Activated CD4-positive, alpha-beta T cell treated with anti-CD3 and anti-CD28 coated beads, Interleukin-2, amount 50 U/mL, for 4 hours (primary cell): ENCODE data around the gene DPP6.

Experiments
- DNase-seq, 2 experiments: peaks; one replicate each; pipeline ENCODE4 v3.0.0-alpha.2; 2020

Gene DPP6

DNA sequence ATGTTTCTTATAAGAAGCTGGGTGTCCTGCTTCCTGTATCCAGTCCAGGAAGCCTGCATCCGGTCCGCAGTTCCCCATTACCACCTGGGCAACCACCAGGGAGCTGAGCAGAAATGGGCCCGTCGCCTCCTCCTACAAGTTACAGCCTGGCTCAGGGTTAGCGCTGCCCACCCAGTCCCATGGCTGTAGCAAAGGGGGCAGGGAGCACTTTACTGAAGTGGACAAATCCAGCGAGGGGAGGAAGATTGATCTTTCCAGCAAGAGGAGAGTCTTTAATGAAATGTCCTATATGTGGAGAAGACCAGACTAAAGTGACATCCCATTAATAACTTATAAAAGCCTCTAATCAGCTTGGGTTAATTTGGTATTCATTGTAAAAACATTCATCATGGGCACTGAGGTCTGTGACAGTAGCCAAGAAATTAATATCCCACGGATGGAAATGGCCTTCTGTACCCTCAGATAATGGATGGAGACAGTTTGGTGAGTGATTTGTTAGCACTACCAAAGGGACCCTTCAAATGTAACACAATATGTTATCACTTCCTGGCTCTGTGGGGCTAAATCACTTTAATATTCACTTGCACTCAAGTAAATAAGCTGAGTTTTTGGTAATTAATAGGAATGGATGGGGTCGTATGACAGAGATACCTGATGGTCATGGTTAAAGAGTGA is 627.3 kb downstream of the DPP6 start:
- no peak for DNase-seq

DNA sequence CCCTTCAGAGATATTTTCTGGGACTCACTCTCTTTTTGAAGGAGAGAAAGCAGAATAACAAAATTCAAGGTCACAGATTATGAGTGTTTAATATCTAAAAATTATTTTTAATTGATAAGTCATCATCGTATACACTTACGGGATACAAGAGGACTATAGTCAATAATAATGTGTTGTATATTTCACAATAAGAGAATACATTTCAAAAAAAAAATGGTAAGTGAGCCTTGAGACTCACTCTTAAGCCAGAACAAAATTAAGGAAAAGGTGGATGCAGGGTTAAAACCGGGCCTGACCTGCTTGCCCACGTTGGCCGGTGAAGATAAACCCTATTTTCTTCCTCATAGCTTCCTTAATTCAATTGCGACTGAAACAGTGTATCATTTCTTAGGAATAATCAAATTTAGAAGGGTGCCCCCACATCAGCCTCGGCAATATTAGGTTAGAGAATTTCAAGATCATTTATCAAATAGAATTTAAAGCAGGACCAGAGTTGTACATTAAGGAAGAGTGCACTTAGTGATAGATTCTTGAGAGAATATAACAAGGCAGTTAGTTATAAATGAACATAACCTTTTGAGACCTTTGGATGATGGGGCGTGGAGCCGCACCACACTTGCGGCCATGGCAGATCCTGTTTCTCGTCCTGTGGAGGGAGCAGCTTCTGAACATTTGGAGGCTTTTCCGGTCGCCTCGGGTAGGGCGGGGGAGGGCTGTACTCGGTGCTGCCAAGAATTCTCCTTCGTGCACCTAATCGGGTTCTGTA is 628.9 kb downstream of the DPP6 start:
- no peak for DNase-seq

DNA sequence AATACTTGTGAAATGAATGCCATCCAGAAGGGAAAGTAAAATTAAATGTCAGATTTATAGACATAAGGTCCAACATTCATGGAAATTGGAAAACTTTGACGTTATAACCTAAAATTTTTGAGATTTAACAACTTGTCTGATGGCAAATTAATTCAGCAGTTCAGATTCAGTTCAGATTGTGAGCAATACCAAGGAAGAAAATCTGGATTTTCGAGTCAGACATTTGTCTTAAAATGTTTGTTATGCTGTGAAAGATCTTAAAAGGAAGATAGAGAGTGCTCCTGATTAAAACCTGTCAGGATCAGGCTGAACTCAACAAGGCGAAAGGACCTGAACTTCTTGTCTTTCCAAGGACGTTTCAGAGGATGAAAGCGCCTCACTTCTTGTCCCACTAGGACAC is 629.8 kb downstream of the DPP6 start:
- no peak for DNase-seq

DNA sequence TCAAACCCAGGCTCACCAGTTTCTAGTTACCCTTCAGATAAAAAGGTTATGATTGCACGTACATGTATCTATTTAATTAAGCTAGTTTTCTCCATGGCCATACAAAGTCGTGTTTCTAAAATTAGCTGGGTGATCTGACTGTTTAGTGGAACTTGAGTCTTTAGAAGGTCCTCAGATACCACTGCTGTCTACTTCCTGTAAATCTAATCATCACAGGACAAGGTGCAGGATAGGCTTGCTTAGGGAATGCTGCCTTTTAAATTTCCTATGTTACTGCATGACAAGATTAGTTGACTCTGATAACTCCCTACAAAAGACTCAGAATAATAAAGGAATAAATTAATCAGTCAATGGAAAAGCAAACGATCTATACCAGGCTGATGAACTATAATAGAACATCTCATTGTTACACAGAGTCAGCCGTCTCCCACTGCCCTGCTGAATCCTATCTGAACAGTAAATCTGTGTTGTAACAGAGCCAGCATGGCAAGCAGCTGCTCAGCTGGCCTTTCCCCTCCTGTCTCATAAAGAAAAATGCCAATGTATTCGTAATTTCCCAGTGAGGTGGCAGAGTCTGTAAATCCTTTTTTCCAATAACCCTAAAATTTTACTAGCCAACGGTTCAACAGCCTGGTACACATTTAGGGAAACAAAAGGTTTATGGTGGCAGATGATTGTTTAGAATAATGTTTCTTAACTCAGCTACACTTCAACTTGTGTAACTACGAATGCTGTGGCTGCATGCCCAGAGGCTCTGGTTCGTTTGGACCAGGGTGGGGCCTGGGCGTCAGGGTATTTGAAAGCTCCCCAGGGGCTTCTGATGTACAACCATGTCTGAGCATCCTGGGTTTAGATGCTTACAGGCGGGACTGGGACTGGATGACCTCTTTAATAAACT is 632.7 kb downstream of the DPP6 start:
- no peak for DNase-seq

DNA sequence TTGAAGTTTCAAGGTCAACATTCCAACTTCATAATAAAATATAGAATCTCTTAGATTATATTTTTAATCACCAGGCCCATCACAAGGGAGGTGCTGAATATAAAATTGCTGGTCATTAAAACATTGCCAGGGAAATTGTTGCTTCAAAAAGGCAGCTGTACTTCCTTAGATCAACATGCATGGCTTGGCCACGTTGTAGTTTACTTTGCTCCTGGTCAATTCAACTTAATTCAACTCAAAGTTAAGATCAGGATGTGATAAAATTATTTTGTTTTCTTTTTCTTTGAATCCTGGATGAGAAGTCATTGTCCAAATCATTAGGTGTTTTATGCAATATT is 633.3 kb downstream of the DPP6 start:
- no peak for DNase-seq

DNA sequence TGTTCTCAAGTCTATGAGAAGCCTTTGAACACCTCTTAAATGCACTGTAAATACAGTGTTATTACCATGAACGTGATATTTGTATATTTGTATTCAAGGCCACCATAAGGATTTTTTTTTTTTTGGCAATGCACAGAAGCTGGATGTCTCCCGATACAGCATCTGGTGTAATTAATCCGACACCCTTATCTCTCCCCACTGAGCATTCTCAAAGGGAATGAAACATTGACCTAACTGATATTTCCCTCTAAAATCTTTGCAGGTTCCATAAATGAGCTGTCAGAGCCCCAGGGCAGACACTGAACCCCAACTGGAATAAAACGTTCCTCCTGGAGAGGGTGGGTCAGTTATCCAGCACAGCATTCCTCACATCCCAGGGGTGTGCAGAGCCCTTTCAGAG is 634.1 kb downstream of the DPP6 start:
- no peak for DNase-seq

DNA sequence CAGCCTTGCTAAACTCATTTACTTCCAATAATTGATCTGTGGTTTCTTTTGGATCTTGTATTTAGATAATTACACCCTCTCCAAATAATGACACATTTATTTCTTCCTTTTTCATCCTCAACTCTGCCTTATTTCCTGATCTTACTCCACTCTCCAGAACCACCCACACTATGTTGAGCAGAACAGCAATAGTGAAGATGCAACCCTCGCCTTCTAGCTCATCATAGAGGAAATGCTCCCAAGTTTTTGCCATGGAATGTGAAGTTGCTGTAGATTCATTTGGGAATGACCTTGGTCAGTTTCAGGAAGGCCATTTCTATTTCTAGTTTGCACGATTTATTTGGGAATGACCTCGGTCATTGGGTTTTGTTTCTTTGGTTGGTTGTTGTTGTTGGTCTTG is 636.8 kb downstream of the DPP6 start:
- DNase-seq: no peak

DNA sequence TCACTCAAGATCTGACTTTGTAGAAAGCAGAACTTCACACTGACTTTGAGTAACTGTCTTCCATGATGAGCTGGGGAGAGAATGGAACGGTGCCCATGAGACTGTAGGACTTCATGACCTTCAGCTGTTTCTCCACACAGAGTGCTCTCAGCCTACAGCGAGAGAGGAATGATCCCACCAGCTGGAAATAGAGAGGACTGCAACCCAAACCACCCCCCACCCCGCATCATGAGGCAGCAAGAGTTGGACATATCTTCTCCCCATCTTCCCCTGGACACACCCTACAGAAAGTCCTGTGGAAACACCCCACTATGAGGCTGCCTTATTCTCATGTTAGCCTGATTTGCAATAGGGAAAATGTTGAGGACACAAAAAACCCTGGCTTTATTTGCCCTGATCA is 638.2 kb downstream of the DPP6 start:
- DNase-seq: no peak

DNA sequence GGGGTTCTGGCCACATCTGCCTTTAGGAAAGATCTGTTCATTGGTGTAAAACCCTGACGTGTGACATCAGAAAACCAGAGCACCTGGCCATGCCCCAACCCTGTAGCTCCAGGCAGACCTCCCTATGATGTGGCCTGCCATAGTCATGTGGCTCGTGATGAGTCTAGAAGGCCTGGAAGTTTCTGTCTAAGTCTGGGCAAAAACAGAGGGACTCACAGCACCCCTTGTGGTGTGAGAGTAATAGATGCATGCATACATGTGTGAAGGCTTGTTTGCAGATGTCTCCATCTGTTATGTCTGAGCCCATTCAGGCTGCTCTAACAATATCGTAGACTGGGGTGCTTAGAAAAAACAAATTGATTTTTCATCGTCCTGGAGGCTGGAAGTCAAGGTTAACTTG is 641.5 kb downstream of the DPP6 start:
- DNase-seq: no peak

DNA sequence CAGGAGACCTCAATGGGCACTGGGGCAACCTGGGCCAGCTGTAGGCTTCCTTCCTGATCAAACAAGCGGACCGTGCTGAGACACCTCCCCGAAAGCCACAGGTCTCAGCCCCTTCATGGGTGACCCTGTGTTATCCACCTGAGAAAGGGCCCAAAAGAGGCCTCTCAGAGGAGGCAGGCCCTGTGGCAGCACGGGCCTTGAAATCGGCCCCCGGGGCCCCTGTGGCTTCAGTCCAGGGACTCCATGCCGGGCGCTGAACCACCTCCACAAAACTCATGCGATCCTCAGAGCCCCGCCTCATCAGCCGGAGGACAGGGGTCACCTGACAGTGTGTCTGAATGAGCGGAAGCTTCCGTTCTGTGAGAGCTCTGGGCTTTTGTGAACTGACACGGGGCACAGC is 643.6 kb downstream of the DPP6 start:
- DNase-seq: no peak

DNA sequence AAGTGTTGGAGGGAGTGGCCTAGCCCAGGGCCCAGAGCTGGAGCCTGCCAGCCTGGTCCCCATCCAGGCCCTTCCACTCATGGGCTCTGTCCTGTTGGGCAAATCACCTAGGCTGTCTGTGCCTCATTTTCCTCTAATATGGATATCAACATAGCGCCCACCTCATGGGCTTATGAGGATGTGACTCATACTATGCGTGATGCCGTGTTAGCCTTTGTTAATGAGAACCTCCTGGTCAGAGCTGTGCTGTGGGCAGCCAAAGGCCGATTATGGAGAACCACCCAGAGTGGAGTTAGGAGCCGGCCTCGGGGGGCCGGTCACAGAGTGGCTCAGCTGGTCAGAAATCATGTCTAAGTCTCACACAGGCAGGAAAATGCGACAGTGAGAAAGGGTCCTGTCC is 644.4 kb downstream of the DPP6 start:
- no peak for DNase-seq

DNA sequence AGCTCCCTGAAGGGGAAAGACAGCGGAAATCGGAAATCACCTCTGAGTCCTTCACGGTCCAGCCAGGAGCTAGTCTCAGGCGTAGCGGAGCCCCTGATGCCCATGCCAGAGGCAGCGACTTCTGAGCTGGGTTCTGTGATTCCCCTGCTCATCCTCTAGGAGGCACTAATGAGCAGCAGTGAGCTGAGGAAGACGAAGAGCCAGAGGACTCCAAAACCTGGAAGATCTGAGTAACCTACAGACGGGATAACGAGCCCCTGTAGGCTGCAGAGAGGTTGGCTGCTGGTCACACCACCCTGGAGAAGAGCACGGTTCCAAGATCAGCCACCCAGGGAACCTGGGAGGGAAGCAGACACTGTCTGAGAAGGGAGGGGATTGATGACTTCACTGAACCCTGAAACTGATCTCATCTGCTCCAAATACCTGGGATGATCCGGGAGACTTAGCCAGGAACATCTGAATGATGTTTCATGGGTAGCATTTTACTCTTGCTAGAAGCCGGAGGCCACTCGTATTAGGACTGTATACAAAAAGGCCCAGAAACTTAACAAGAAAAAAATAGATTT is 646.6 kb downstream of the DPP6 start:
- DNase-seq: no peak

DNA sequence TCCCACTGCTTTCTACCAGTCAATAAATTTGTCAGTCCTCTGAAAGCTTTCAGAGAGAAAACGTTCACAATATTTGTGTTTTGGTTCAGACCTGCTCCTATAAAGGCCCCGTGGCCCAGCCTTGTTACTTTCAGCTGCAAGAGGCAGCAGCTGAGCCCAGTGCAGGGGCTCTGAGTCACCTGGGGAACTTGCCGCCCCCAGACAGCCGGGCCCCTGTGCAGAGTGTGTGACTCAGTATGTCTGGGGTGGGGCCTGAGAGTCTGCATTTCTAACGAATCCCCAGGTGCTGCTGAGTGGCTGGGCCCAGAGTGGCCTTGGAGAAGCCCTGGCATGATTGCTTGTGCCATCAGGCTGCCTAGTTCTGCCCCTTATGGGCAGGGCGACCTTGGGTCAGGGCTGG is 647.2 kb downstream of the DPP6 start:
- DNase-seq: no peak

DNA sequence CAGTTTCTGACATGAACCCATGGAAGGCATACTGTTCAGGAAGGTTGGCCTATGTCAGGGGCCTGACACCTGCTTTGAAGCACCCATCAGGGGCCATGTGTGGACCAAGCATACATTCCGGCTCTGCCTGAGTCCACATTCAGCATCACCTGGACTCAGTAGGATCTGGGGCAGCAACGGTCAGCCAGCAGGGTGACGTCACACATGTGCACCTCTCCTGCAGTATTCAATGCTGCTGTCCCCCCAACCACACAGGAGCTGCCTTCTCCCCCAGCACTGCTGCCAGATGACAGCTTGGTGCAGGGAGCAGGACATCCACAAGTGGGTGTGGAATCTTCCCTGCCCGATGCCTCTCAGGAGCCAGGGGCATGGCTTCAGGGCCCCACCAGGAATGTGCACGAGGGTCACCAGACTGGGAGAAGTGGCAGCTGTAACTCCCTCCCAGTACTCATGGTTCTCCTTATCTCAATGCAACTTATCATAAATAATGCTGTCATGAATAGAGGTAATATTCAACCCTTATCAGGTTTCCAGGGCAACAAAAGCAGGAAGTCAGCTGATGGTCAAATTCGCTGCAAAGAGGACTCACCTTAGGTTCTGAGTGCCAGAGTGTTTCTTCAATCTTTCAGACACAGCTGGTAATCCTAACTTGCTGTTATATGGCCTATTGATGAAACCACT is 657.8 kb downstream of the DPP6 start:
- no peak for DNase-seq

DNA sequence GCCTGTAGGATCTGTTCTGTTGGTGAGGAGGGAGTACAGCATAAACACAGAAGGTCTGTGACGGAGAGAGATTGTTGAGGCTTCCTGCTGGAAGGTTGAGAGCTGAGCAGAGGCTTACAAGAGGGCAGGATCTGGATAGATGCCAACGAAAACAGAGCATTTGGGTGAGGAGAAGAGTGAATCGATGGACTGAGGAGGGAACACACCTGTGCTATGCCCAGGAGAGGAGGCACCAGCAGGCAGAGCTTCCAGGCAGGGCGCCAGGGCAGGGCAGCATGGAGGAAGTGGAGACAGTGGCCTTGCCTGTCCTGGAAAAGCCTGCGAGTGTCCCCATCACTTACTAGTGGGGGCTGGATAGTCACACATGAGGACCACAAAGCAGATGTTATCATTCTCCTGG is 667.8 kb downstream of the DPP6 start:
- DNase-seq: no peak

DNA sequence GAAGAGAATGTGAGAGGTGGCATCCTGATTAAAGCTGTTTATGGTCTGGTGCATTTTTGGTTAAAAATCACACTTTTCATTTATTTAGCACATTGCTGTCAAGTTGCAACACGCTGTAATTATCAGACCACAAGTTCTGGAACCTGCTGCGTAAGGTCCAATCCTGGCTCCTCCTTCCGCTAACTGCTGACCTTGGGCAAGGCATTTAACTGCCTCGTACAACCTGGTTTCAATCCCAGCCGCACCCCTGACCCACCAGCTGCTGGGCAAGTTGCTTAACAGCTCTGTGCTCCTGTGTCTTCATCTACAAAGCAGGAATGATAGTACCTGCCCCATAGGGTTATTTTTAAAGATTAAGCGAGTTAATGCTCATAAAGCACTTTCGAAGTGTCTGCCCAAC is 668.9 kb downstream of the DPP6 start:
- no peak for DNase-seq

DNA sequence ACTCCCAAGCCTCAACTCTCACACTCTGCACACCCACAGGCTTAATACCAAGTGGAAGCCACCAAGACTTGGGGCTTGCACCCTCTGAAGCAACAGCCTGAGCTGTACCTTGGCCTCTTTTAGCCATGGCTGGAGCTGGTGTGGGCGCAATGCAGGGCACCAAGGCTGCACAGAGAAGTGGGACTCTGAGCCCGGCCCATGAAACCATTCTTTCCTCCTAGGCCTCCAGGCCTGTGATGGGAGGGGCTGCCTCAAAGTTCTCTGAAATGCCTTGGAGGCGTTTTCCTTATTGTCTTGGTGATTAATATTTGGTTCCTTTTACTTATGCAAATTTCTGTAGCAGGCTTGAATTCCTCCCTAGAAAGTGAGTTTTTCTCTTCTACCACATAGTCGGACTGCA is 674.2 kb downstream of the DPP6 start:
- DNase-seq: no peak

DNA sequence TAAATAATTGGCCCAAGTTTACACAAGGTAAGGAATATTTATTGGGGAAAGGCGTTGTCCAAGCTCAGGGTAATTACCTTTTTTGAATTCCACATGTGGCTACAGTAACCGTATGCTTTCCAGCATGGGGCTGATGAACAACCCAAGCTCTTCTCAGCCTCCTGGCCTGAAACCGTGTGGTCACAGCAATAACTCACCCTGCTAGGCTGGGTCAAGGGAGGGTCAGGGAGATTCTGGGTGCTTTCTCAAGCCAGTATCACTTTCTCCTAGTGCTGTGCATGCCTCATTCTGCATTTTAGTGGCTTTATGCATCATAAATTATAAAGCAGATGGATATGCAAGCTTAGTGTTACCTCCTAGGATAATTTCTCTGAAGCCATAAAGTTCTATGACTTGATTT is 676.9 kb downstream of the DPP6 start:
- no peak for DNase-seq

DNA sequence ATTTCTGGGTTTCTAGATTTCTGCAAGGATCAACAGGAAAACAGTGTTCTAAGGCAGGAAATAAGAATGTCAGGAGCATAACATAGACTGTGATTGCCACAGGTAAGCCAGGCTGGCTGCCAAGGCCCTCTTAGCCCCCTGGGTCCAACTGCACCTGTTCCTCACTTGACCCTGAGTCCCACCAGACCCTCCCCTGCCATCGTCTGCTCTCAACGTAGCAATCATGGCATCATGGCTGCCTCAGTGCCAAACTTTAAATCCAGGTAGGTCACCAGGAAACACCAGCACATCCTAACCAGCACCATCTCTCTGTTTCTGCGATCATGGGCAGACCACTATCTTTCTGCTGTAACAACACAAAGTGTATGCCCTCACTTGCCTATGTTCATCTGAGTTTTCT is 683.6 kb downstream of the DPP6 start:
- DNase-seq: no peak

DNA sequence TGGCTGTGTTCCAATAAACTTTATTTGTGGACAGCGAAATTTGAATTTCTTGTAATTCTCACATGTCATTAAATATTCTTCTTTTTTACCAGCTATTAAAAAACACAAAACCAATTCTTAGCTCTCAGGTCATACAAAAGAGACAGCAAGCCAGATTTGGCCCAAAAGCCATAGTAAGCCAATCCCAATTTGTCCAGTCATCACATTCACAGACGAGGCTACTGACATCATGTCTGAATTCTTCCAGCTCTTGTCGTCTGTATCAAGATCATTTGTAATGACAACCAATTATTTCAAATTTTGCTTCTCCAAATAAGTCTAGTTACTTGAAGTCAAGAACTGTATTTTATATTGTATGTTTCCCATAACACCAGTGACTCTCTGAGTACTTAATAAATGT is 684.2 kb downstream of the DPP6 start:
- no peak for DNase-seq

DNA sequence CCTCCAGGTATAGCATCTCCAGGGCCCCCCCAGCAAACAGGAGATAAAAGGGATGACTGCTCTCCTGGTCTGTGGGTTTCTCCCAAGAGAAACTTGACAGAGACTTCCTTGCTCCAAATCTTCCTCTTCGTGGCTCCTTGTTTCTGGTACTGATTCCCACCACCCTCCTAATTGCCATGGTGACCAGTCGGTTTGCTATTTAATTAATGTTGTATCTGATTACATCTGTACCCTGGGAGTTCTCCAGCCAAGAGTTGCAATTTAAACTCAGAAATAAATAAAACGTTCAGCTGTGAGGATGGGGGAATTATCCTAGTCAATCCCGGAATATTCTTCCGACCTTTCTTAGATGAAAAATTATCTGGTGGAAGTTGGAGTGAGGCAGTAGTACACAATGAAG is 686.0 kb downstream of the DPP6 start:
- DNase-seq: no peak

DNA sequence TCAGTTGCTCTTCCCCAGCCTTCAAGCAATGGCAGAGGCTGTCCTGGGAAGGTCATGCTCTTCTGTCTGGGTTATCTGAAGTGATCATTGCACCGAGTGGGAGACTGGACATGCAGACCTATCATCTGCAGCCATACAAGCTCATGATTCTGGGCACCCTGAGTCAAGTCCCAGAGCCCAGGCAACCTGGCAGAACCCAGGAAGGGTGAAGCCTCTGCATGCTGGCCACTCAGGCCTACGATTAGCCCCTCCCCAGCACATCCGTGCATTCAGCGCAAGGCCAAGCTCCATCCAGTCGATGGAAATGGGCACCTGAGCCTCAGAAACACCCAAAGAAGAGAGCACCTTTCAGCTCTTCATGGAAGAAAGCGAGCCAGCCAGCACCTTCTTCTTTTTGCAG is 688.9 kb downstream of the DPP6 start:
- DNase-seq: no peak

DNA sequence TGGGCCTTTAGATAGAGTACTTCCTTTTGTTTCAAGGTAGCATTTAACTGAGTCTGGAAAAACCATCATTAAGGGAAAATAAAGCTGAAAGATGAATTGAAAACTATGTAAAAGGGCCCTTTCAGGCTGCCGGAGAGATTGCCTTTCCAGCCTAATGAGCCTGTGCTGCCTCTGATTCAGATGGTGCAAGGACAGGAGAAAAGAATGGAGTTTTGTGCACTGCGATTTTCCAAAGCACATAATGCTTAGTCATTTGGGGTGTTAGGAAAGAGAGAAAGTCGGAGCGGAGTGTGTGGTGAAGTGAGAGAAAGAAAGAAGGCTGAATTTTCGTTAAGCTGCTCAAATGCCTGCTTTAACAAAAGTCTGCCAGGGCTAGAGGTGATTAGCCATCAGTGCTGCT is 691.0 kb downstream of the DPP6 start:
- DNase-seq: no peak
